ENCODE measurements around the gene P2RX7.

DNA sequence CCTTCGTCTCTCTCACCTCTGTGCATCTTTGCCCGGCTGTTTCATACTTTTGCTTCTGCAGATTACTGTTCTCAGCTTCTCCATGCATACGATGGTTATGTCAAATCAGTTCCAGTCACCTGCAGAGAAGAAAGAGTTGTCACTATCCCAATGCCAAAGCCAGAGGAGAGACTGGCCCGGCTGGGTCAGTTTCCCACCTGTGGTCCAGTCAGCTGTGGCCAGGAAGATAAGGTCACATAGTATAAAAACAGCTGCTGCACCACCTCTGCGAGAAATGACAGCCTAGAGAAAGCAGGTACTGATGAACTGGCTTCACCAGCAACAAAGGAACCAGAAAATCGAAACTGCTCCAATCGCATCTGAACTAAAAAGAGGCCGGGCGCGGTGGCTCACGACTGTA is 70.8 kb downstream of the P2RX7 start:
- TF ChIP-seq, protein P1, sequence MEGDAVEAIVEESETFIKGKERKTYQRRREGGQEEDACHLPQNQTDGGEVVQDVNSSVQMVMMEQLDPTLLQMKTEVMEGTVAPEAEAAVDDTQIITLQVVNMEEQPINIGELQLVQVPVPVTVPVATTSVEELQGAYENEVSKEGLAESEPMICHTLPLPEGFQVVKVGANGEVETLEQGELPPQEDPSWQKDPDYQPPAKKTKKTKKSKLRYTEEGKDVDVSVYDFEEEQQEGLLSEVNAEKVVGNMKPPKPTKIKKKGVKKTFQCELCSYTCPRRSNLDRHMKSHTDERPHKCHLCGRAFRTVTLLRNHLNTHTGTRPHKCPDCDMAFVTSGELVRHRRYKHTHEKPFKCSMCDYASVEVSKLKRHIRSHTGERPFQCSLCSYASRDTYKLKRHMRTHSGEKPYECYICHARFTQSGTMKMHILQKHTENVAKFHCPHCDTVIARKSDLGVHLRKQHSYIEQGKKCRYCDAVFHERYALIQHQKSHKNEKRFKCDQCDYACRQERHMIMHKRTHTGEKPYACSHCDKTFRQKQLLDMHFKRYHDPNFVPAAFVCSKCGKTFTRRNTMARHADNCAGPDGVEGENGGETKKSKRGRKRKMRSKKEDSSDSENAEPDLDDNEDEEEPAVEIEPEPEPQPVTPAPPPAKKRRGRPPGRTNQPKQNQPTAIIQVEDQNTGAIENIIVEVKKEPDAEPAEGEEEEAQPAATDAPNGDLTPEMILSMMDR (IDR thresholded peaks at IDR 0.05; ENCODE audit: borderline replicate concordance, extremely low read depth, low read length, poor library complexity, severe bottlenecking), result no peak
- TF ChIP-seq EZH2 (IDR thresholded peaks at IDR 0.05; ENCODE audit: borderline replicate concordance, low read depth, low read length, severe bottlenecking), result no peak

Data from DND-41 (cell line).